SIG-M5 treated with dmso at 0.1 percent for 504 hours (cell line): ENCODE data around the gene KLHL29.

Experiments
- DNase-seq: peaks from one replicate; lab custom pipeline; 2025; ENCODE audit not compliant: unreplicated experiment; lab: John Stamatoyannopoulos, UW

KLHL29 gene

DNA sequence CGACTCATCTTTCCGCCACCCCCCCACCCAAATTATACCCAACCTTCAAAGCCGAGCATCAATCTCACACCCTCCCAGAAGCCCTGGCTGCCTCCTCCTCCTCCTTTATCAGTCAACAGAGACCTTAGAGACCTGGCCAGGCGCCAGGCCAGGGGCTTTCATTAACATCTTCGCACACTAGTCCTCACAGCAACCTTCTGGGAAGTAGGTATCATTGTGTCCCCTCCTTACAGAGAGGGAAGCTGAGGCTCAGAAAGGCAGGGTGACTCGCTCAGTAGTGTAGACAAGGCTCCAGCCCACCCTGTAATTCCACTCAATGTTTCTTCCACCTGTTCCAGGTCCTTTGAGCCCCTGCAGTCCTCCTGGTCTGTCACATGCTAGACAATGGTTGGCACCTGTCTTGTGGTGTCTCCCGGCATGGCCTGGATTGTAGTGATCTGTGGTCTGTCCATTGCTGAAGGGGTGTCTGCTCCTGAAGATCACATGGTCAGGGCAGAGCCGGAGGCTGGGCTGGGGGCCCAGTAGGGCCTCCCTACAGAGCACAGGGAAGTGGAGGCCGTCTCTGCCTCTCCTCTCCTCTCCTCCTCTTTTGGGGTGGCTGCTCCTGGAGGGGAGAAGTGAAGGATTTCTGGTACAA, 36.0 kb downstream of the KLHL29 start:
- DNase-seq = no peak

DNA sequence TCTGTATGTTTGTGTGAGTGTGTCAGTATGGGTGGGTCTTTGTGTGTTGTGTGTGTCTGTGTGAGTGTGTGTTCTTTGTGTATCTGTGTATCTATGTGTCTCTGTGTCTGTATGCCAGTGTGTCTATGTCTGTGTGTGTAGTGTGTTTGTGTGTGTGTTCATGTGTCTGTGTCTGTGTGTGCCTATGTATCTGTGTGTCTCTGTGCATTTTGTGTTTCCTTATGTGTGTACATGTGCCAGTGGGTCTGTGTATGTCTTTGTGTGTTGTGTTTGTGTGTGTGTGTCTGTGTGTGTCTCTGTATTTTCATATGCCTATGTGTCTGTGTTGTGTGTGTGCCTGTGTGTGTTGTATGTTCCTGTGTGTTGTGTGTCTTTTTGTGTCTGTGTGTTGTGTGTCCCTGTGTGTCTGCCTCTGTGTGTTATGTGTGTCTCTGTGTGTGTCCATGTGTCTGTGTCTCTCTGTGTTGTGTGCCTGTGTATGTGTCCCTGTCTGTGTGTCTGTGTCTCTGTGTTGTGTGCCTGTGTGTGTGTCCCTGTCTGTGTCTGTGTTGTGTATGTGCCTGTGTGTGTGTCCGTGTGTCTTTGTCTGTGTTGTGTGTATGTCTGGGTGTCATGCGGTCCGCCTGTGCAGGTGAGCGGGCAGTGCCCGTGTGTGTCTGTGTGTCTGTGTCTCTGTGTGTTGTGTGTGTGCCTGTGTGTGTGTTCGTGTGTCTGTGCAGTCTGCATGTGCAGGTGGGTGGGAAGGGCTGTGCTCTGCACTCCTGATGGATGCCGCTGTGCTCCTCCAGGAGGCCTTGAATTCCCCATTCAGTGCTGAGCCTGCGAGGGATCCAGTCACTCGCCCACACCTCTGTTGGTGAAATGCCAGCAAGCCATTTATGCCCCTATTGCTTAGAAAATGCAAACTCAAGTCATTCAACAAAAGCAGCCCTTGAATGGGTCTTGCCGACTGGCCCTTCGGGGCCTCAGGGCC, 37.4 kb downstream of the KLHL29 start:
- DNase-seq = no peak

DNA sequence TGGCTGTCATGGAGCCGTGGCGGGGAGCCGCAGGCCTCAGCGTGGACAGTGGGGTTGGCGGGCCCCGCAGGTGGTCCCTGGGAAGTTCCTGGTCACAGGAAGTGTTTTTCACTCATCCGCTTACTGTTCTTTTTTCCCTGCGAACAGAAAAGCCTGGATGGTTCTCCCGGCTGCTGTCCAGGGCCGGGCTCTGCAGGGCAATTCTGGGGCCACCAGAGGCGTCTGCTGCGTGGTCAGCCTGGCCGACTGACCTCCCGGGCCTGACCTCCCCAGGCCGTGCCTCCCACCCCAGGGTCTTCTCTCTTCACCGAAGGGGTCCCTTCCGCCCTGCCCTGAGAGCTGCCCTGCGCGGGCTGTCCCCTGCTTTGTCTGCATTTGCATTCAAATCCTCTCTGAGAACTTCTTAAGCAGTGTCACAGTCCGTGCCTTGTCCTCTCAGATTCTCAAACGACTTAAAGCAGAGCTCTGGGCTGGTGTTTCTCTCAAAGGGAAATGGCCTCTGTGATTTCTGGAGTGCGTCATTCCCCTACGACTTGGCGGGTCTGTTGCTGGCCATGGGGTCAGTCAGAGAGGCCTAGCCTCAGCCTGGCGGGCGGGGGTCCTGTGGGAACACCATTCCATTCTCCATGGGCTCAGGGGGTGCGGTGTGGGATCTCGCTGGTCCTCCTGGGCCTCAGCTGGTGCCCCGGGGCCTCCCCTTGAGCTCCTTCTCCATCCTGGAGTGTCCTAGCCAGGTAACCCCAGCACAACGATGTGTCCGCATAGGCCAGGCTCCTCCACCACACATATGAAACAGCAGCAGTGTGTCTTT, 38.3 kb downstream of the KLHL29 start:
- DNase-seq = no peak

DNA sequence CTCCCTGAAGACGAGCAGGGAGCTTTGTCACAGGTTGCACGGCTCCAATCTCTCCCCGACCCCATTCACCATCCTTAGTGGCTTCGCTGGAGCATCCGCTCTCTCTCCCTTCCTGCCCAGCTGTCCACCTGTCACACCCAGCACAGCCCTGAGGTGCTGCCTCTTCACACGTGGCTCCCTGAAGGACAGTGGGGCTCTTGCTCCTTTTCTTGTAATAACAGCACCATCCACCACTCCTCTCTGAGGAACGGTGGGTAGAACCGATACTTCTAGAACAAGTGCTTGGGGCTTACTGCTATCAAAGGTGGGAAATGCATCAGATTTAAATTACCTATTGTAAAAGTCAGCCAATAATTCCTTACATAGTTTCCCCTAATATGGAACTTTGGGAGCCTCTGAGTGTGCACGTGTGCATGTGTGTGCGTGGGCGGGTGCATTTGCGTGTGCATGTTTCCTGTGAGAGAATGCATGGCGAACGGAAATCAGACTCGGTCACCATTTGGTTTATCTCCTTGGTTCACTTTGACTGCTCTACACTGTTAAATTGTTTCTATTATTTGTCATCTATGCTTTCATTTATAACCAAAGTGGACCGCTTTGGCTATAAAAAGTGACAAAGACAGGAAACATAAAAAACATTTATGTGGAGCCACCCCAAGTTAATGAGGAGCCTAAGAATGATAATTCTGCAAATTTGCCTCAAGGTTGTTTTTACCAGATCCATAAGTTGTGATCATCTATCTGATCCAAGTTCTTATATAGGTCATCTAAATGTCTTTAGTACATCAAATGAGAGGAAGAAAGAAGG, 39.1 kb downstream of the KLHL29 start:
- DNase-seq = no peak

DNA sequence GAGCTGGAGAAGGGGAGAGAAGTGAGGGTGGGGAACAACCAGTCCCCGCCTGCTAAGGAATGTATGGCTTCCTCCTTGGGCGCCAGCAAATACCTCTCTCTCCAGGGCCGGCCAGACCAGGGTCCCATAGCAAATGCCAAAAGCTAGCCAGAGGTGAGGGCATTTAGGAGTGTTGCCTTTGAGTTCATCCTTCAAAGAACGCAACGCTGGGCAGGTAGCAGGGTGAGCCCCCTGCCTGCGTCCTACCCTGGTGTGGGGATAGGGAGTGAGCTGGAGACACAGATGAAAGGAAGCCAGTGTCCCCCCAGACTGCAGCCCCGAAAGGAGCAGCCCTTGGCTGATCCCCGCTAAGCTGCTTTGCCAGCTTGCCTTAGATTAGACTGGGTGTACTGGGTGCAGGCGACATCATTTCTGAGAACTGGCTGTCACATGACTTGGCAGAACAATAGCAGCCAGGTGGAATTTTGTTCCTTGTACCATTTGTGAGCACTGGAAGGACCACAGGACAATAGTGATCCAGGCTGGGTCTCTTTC, 40.4 kb downstream of the KLHL29 start:
- no peak for DNase-seq

DNA sequence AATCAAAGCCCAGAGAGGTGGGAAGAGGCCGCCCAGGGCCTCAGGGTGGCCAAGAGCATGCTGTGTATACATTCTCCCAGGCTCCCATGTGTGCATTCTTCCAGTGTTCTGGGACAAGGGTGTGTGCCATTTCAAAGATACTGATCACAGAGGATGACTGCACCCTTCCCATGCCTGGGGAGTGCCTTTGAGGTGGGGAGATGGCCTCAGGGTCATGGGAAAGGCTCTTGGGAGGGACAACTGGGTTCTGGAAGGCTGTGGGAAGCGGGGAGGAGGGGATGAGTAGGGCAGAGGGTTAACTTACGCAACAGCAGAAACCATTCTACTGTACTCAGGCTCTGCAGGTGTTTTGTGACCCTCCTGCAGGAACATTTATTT, 40.9 kb downstream of the KLHL29 start:
- DNase-seq = no peak

DNA sequence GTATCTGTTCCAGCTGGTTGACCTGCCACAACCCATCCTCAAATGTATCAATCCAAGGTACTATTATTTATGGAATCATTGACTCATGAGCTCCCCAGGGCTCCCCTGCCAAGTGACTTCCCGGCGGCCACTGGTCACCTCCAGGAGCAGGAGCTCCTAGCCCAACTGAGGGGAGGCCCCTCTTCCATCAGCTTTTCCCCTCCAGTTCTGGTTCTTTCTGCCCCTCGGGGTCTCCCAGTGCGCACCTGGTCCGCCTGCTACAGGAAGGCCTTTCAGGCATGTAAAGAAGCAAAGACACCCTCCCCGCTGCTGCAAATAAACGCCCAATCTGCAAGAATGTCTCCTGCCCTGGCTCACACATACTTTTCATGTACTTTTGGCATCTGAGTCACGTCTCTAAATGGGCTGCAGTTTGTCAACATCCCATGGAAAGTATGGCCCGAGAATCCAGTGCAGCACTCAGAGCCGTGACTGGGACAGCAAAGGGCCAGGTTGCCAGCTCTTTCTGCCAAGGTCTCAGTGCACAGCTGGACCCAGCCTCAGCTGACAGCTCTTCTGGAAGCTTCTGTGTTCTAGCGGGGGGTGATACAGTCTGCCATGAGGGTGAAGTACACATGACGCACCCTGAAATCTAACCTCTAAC, 41.4 kb downstream of the KLHL29 start:
- no peak for DNase-seq

DNA sequence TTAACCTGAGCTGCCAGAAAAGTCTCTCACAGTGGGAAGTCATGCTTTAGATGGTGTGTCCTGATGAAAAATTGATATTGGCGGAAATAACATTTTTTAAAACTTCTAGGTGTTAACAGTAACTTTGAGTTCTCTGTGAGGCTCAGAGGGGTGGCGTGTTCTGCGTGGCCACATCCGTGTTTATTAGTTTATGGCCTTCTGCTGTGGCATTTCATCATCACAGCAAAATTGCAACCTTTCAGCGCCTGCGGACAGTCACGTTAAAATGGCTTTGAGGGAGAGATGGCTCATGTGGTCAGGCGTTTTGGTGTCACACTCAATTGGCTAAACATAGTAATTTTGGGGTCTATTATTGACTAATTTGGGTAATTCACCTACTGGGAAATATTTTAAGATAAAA, 42.4 kb downstream of the KLHL29 start:
- no peak for DNase-seq

DNA sequence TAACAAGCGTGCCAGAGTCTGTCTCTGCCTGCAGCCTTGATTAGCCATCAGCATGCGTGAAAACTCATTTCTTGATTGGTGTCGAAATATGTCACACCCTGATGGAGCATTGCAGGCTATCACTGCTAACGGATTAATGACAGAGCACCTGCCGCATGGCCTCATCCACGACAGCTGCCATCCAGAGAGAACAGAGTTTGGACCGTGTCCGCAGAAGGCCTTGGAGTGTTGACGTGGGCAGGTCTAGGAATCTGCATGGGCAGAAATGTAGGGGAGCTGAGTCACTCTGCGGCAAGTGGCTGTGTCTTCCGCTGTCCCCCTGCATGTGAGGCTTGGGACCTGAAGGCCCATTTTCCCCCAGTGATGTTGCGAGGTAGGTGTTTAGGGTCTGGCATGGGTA, 43.0 kb downstream of the KLHL29 start:
- DNase-seq = no peak

DNA sequence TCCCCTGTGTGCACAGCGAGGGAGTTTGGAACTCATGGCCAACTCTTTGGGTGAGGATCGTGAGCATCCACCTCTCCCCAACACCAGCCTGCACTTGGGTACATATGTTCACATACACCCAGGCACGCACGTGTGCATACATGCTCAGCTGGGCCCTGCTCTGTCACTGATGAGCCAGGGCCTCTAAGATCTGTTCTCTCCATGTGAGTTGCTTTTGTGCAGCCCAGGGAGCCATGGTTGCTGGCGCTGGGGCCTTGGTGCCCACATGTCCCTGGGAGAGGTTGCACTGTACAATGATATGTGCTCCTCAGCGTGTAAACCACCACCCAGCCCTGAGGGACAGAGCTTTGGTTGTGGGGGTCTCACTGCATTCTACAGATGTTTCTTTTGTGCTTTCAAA, 44.1 kb downstream of the KLHL29 start:
- DNase-seq = no peak

DNA sequence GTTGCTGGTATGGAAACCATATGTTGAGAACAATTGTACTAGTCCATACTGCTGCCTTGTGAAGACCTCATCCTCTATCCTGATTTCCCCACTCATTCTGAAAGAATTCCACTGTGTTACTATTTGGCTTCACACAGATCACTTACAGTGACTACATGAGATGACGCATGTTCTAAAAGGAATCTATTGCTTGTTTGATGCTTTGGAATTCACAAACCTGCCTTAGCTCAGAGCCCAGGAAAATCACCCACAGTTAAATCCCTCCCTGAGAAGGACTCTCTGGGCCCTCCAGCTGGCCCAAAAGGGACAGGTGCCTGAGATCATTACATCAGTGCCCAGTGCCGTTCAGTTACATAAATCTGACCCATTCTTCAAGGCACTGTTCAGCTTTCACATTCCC, 45.3 kb downstream of the KLHL29 start:
- no peak for DNase-seq

DNA sequence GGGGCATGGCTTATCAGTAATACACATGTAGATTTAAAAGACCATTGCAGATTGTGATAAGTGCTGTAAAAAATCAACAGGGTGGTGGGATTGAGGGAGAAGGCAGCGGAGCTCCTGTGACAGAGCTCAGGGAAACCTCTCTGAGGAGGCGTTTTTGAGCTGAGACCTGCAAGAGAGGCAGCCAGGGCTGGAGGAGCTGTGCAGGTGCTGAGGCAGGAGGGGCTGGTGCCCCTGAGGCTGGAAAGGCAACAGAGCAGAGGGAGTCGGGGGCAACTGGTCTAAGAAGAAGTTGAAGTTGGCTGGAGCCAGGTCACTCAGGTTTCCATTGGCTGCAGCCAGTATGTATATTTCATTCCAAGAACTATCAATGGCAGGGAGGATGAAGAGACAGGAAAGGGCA, 47.6 kb downstream of the KLHL29 start:
- no peak for DNase-seq

DNA sequence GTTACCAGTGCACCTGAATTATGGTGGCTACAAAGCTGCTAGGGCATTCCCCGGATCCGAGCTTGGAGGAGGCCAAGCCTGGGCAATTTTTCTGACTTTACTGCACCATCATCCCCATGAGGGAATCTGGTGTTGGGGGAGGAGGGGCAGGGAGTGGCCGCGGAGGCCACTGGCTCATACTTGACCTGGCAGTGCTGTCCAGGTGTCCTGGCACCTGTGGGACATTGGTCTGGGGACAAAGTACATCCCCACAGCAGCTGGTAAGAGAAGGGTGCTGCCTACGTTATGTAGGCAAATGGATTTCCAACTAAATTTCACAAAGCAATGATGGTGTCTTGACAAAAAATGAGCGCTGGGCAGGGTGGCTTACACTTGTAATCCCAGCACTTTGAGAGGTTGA, 48.3 kb downstream of the KLHL29 start:
- DNase-seq = no peak

DNA sequence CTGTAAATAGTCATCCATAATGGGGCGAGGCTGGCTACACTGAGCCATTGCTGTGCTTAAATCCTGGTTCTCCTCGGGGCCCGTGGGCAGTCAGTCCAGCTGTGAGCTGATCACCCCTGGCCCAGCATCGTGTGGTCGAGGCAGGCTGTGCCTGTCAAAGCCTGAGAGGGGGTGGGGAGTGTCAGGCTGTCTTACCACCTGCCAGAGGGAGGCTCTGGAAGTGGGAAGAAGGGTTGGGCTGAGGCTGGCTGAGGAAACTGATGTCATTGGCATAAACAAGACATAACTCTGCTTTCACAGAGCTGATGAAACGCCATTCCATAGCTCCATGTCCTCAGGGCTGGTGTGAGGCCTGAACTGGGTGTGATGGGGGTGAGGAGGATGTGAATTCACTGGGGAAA, 49.7 kb downstream of the KLHL29 start:
- no peak for DNase-seq

DNA sequence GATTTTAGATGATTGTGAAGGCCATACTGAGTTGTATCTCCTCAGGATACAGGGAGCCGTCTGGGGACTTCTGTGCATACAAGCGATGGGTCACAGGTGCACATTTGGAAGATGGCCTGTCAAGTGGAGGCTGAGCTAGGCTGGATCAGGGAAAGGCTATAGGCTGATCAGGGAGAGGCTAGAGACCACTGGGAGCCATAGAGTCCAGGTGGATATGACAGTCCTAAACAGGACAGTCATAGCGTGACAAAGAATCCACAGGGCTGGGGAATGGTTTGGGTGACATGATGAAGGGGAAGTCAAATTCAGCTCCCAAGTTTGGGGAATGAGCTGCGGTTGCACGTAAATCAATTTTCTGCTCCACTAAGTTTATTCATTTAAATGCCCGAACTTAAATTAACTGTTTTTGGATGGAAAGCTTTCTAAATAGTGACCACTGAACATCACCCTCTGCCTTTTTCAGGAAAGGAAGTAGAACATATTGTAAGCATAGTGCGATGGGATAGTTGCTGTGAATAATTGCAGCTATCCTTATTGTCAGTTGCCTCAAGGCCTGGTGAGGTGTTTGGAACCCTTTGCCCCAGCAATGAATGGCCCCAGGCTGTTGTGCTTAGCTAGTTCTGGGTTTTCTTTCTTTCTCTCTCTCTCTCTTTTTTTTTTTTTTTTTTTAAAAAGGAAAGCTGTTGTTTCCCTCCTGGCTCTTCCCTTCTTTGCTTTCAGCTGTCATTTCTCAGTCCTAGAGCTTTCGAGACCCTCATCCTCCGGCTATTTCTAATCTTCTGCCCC, 50.5 kb downstream of the KLHL29 start:
- DNase-seq = no peak

DNA sequence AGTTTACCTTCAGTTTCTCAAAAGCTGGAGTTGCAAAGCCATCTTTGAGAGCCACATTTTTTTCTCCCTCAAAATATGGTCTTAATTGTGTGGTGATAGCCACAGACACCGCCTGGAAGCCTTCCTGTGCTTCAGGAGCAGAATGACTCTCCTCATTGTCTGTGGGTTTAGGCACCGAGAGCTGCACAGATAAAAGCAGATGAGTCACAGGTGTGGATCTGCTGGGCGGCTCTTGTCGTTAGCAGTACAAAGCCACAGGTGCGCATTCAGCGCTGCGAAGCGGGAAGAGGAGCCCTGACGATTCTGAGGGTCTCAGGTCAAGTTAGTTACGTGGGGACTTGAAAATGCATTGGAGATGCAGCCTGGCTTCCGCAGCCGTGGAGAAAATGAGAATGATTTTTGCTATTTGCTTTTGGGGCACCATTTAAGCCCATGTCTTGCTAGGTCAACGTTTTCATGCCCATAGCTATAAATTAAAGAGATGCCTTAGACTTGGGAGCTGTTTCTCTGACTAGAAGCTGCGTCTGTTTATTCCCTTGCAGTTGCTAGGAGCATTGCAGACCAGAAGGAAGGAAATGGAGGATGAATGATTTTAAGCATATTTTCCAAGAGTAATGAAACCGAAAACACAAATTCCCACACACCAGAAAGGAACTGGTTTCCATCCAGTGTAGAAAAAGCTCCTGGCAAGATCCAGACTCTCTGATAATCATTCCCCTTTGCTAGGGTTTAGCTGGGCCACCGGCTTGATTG, 51.5 kb downstream of the KLHL29 start:
- DNase-seq = no peak

DNA sequence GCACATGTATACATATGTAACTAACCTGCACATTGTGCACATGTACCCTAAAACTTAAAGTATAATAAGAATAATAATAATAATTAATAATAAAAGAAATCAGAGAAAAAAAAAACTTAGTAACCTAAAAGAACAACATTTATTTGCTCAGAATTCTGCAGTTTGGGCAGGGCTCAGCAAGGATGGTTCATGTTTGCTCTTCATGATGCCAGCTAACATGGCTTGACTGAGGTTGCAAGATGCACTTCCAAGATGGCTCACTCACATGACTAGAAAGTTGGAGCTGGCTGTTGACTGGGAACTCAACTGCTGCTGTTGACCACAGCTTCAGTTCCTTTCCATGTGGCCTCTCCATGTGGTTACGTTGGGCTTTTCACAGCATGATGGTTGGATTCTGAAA, 56.4 kb downstream of the KLHL29 start:
- DNase-seq = no peak

DNA sequence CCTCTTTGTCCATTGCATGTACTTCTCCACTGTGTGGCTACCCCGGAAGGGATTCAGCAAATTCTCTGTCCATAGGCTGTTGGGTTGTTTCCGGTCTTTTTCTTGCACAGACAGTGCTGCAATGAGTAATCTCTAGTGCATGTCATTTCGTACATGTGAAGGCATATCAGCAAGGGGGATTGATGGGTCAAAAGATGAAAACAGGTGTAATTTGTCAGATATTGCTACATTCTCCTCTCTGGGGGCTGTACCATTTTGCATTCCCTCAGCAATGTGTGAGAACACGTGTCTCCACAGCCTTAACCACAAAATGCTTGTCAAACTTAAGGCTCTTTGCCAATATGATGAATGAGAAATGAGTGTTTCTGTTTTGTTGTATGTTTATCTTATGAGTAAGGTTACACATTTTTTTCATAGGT, 60.5 kb downstream of the KLHL29 start:
- no peak for DNase-seq

DNA sequence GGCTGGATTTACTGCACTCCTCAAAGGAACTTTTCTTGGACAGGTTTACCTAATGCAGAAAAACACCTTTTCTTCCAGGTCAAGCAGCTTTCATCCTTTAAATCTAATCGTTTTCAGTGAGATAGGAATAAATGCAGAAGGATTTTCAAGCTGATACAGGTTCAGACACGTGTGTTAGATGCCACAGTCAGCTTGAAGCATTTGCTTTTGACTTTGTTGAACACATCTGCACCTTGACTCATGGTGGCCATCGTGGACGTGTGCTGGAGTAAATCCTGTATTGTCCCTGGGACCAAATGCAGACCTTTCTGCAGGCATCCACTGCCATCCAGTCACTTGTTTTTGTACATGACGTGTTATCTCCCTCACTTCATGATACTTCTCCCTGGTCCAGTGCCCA, 61.9 kb downstream of the KLHL29 start:
- no peak for DNase-seq
